SK-N-MC (cell line): ENCODE measurements around the gene UBL5.
A peak's percentile ranks its signal among the peaks of the same experiment; 100 is the strongest.
"Not testable (repeated sequence)": the region's sequence is repeated elsewhere in the genome, so short reads cannot be mapped to it uniquely, and the experiment has no call there.

Source experiments
- DNase-seq: peaks from one replicate; pipeline ENCODE4 v3.0.0-alpha.2; 2011; ENCODE audit warnings: low read depth, low spot score
- H3K27ac ChIP-seq: fragments of 200-600 bp; sonication (generic); 2 replicates; pipeline ENCODE4 v1.5.1; 2016; ENCODE audit warnings: mixed run types
- H3K36me3 ChIP-seq: fragments of 200-600 bp; sonication (generic); 2 replicates; pipeline ENCODE4 v1.6.1; 2017; ENCODE audit warnings: antibody characterized with exemption, low read length, mixed read lengths; ENCODE audit not compliant: insufficient read depth
- H3K4me3 ChIP-seq: fragments of 200-600 bp; sonication (generic); 2 replicates; pipeline ENCODE4 v1.5.1; 2016
- H3K9ac ChIP-seq: fragments of 200-600 bp; sonication (generic); 2 replicates; pipeline ENCODE4 v1.8.0; 2017; ENCODE audit warnings: mixed run types, mixed read lengths; ENCODE audit not compliant: insufficient read length
- H3K9me3 ChIP-seq: fragments of 200-600 bp; sonication (generic); 2 replicates; pipeline ENCODE4 v1.6.1; 2017; ENCODE audit warnings: low read depth, mild to moderate bottlenecking, antibody characterized with exemption, low read length, moderate library complexity, mixed read lengths
- EZH2 ChIP-seq: fragments of 200-600 bp; sonication (generic); IDR thresholded peaks from one replicate; pipeline ENCODE4 v1.6.1; 2017; ENCODE audit warnings: antibody characterized with exemption
- FOXP2 ChIP-seq: optimal IDR thresholded peaks from 2 replicates; pipeline ENCODE3; 2011; ENCODE audit warnings: mild to moderate bottlenecking, moderate library complexity; ENCODE audit not compliant: insufficient read depth; ENCODE audit errors: extremely low read length, control extremely low read depth
- POLR2AphosphoS5 ChIP-seq: IDR thresholded peaks from 2 replicates; pipeline ENCODE4 v1.6.1; 2012; ENCODE audit warnings: mild to moderate bottlenecking, low read depth, low read length, borderline replicate concordance

Gene UBL5

GRCh38 chr19:9808855-9809824 lies 18.6 kb upstream of the UBL5 start:
- H3K36me3 ChIP-seq, result peaks cover 12% of the 10 kb centered on the region
- no peak for DNase-seq
- H3K27ac ChIP-seq, result no peak overlapping the region

GRCh38 chr19:9811139-9811538 lies 16.6 kb upstream of the UBL5 start:
- DNase-seq, result no peak
- Histone ChIP-seq H3K4me3 (no peak overlapping the region), H3K36me3 (peaks cover 18% of the 10 kb centered on the region), H3K9me3 (no peaks in the 10 kb centered on the region), H3K9ac (no peak overlapping the region), H3K27ac (no peak overlapping the region)
- no peak for TF ChIP-seq FOXP2
- no peak for TF ChIP-seq POLR2AphosphoS5
- no peak for TF ChIP-seq EZH2

More at GRCh38 chr19:9808855-9809824, 18.6 kb upstream of the UBL5 start:
- no peaks in the 10 kb centered on the region for H3K9me3 ChIP-seq
- TF ChIP-seq POLR2AphosphoS5, result no peak
- no peak for TF ChIP-seq EZH2
- no peak for TF ChIP-seq FOXP2
- no peak overlapping the region for H3K9ac ChIP-seq
- H3K4me3 ChIP-seq, result no peak overlapping the region

DNA sequence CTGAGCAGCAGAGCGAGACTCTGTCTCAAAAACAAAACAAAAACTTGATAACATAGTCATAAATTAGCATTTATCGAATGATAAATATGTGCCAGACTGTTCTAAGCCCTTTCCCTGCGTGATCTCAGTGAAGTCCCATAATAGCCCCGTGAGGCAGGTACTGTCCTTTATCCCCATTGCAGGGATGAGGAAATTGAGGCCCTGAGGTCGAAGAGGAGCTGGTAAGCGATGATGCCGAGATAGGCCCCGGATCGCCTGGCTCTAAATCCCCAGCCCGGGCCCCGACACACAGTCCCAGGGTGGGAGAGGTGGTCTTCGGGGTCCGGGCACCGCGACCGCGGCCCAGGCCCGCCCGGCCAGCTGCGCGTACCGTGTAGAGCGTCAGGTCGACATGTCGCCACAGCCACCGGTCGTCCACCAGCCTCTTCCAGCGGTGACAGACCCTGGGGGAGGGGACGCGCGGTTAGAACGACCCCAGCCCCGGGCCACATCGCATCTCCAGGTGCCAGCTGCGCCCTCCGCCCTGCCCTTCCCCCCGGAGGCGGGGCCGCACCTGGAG lies 9.5 kb upstream of the UBL5 start:
- no peak overlapping the region for H3K27ac ChIP-seq
- no peaks in the 10 kb centered on the region for H3K9me3 ChIP-seq
- peak overlapping the region; percentile 98 for H3K4me3 ChIP-seq
- H3K36me3 ChIP-seq, result peaks cover 13% of the 10 kb centered on the region; the same call in 1 of the 2 replicates
- H3K9ac ChIP-seq, result peak overlapping the region; percentile 82
- TF ChIP-seq POLR2AphosphoS5 (no peak), FOXP2 (no peak), EZH2 (no peak)
- no peak for DNase-seq

DNA sequence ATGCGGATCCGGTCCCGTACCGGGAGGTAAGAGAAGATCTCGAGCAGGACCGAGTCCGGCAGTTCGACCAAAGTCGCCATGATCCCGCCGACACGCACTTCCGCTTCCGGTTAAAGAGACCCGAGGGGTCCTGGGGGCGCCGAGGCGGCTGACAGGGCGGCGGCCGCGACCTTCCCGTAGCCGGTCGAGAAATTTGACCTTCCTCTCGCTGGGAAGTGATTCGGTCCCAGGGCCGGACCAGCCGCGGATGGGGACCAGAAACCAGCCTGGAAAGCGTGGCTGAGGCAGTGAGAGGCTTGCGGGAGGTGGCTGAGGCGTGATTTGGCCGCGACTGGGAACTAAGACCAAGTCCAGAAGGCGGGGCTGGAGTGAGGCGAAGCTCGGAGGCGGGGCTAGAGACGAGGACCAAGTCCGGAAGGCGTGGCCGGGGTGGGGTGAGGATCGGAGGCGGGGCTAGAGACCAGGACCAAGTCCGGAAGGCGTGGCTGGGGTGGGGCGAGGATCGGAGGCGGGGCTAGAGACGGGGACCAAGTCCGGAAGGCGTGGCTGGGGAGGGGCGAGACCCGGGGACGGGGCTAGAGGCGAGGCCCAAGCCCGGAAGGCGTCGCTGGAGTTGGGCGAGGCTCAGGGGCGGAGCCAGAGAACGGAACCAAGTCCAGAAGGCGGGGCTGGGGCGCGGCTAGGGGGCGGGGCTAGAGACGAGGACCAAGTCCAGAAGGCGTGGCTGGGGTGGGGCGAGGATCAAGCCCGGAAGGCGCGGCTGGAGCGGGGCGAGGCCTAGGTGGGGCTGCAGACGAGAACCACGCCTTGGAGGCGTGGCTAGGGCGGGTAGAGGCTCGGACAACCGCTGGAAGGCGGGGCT lies 8.8 kb upstream of the UBL5 start, which contains the start of gene FBXL12:
Gene FBXL12, minus strand, starts transcription at position 346 of the 862 bp plus-strand sequence. Its CDS starts 266 bp downstream, at position 80.
- Histone ChIP-seq H3K9me3 (no peaks in the 10 kb centered on the region), H3K27ac (peak within 1 kb of the TSS; percentile 83), H3K36me3 (peaks cover 11% of the 10 kb centered on the region; the same call in 1 of the 2 replicates), H3K4me3 (peak within 1 kb of the TSS; percentile 98), H3K9ac (peak within 1 kb of the TSS; percentile 82)
- DNase-seq, result peak; percentile 83
- peak; percentile 91 for TF ChIP-seq POLR2AphosphoS5
- TF ChIP-seq EZH2, result no peak

DNA sequence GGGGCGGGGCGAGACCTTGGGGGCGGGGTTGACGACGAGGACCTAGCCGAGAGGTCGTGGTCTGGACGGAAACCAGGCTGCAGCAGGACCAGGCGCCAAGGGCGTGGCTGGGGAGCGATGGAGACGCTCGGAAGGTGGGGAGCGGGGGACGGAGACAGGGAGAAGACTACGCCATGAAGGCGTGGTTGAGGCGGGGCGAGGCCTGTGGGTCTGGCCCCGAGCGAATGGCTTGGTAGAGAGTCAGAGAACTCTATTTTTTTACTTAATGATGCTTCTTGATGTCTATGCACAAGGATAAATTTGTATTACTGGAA lies 8.2 kb upstream of the UBL5 start:
- peaks cover 10% of the 10 kb centered on the region; the same call in 1 of the 2 replicates for H3K36me3 ChIP-seq
- H3K4me3 ChIP-seq, result peak overlapping the region; percentile 79
- no peak for TF ChIP-seq FOXP2
- TF ChIP-seq EZH2, result no peak
- no peak for TF ChIP-seq POLR2AphosphoS5
- DNase-seq, result no peak
- no peak overlapping the region for H3K9ac ChIP-seq
- no peak overlapping the region for H3K27ac ChIP-seq
- no peaks in the 10 kb centered on the region for H3K9me3 ChIP-seq

GRCh38 chr19:9820034-9820433 lies 7.7 kb upstream of the UBL5 start:
- H3K36me3 ChIP-seq, result peaks cover 10% of the 10 kb centered on the region; the same call in 1 of the 2 replicates
- H3K9ac ChIP-seq, DNase-seq, H3K9me3 ChIP-seq, H3K27ac ChIP-seq: not testable (repeated sequence)
- peak overlapping the region; percentile 79 for H3K4me3 ChIP-seq

- Histone ChIP-seq H3K36me3 (0 out of 2 replicates have a peak, but pooled peaks cover 3% of the 10 kb centered on the region), H3K9ac (no peak overlapping the region), H3K27ac (no peak overlapping the region), H3K9me3 (no peaks in the 10 kb centered on the region), H3K4me3 (no peak overlapping the region)
- TF ChIP-seq POLR2AphosphoS5, result no peak
- no peak for TF ChIP-seq EZH2
- no peak for DNase-seq
Observed at GRCh38 chr19:9823816-9824215, 3.9 kb upstream of the UBL5 start.

DNA sequence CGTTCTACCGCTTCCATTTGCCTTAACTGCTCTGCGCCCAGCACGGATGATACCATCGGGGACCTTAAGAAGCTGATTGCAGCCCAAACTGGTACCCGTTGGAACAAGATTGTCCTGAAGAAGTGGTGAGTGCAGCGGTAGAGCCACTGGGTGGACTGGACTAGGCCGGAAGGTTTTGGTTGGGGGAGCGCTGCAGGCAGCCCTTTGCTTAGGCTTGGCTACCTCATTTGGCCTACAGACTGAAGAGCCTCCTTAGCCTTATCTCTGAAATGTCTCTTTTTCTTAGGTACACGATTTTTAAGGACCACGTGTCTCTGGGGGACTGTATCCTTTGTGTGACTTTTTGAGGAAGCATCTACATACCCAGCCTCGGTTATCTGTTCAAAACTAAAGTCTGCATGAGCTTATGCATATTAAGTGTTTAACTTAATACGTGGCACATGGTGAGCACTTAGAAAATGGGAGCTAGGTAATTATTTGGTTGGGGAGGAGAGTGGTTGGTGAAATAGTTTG lies 889 bp downstream of the UBL5 start:
- H3K9me3 ChIP-seq, result no peaks in the 10 kb centered on the region
- peaks cover 13% of the 10 kb centered on the region for H3K36me3 ChIP-seq
- TF ChIP-seq FOXP2, result no peak
- TF ChIP-seq EZH2, result no peak
- no peak for TF ChIP-seq POLR2AphosphoS5
- peak overlapping the region; percentile 98 for H3K9ac ChIP-seq
- H3K27ac ChIP-seq, result no peak overlapping the region
- no peak for DNase-seq
- H3K4me3 ChIP-seq, result peak overlapping the region; percentile 96
